HG02759 (cell line): ENCODE data around the gene TMEM214.
"Not testable (repeated sequence)": the region's sequence is repeated elsewhere in the genome, so short reads cannot be mapped to it uniquely, and the experiment has no call there.

ENCODE experiments used
- ATAC-seq: cut with Tn5 transposase; IDR thresholded peaks from one replicate; pipeline ENCODE4 v1.9.1; 2021; ENCODE audit warnings: mild to moderate bottlenecking, moderate library complexity; ENCODE audit not compliant: unreplicated experiment

TMEM214 gene

DNA sequence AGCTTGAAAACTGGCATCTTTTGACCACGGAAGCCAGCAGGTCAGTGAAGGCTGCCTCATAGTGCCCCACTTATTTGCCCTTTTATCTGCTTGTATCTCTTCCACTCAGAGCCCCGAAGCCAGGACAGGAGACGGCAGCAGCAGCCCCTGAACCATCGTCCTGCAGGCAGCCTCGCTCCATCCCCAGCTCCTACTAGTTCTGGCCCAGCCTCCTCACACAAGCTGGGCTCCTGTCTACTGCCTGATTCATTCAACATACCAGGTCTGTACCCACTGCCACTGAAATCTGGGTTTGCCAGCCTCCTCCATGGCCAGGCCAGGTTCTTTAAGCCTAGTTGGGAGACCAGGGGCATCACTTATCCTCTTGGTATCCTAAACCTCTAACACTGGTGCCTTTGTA, 34.6 kb downstream of the TMEM214 start:
- ATAC-seq, result no peak

DNA sequence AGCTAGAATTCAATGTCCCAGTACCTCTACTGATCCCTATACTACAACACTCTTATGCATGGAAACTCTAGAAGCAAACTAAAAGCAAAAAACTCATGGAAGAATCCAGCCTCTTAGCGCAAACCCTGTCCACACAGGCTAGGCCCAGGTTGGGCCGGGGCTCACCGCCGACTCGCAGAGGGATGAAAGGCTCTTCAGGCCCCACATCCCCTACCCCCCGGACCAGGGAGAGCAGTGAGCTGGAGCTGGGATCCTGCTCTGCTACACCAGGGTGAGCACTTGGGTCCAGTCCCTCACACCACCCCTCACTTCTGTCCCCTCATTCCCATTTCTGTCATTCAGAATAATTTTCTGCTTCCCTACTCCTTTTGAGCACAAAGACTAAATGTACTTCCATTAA, 36.7 kb downstream of the TMEM214 start:
- ATAC-seq, result no peak

- ATAC-seq, result no peak
These were observed 37.3 kb downstream of the TMEM214 start for GRCh38 chr2:27069961-27070618.

DNA sequence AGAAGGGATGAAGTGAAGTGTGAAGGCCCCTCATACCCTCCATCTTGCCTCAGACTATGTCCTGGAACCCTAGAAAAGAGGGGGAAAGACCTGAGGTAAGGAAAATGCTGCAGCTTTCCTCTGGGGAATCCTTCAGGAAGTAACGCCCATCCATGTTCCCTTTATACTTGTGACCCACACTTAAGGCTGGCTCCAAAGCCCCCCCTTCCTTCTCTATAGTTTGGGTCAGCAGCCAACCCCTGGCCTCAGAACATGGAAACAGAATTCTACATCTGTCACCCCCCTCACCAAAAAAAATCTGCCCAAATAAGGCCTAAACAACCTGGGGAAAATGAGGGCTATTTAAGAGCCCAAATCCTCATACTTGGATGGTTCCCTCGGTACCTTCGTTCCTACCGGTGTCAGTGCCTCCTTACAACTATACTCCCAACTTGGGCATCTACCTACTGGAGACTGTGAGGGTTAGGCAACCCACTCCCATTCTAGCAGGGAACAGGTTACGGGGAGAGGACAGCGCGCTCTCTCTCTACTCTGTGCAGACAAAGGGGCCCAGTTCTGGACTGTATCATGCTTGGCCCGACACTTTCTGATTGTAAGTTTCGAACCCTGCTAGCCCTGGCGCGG, 38.0 kb downstream of the TMEM214 start:
- no peak for ATAC-seq

DNA sequence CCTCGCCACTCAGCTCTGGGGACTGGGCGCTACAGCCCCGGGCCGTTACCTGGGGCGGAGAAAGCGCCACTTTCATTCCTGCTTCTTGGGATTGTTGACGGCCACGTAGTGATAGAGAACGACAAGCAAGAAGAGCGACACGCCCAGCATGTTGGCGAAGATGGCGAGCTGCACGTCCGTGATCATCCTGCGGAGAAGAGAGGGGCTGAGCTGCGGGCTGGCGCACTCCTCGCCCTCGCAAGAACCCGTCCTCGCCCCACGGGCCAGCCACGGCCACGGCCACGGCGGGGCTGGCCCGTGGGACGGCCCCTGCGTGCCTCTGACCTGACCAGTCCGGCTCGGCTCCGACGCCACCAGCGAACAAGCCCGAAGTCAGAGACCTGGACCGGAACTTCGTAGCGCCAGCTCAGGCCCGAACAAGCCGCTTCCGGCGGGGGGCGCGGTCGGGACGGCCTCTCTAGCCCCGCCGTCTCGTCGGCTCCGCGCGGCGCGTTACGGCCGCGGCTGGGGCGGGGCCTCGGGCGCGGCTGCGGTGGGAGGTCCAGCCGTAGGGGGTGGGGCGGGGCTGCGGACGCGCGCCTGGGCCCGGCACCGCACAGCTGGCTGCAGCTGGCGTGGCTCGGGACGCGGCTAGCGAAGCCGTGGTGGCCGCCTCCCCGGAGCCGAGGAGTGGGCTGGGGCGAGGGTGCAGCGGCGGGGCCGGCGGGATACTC, 38.7 kb downstream of the TMEM214 start, which contains the start of gene OST4:
TSS of gene OST4 (minus strand) at position 378 of the 713 bp plus-strand sequence.
- ATAC-seq, result peak; percentile 91

- ATAC-seq, result no peak
These were observed 39.4 kb downstream of the TMEM214 start for GRCh38 chr2:27071990-27072830.

DNA sequence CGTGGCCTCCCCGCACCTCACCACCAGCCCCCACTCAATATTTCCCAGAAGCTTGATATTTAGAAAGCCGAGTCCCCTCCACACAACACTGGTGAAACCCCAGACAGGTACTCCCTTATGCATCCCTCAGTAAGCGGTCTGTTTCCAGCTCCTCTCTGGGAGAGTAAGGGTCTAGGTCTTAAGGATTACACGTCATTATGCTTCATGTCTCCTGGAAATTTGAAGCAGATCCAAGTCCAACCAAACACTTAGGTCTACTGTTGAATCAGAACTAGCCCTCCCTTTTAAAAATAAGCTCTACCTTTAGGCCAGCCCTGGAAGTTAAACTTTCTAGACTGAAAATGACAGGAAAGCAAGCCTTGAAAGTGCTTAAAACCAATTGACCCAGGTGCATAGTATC, 40.2 kb downstream of the TMEM214 start:
- ATAC-seq, result no peak

- no peak for ATAC-seq
These were observed 41.0 kb downstream of the TMEM214 start for GRCh38 chr2:27073782-27074181.

DNA sequence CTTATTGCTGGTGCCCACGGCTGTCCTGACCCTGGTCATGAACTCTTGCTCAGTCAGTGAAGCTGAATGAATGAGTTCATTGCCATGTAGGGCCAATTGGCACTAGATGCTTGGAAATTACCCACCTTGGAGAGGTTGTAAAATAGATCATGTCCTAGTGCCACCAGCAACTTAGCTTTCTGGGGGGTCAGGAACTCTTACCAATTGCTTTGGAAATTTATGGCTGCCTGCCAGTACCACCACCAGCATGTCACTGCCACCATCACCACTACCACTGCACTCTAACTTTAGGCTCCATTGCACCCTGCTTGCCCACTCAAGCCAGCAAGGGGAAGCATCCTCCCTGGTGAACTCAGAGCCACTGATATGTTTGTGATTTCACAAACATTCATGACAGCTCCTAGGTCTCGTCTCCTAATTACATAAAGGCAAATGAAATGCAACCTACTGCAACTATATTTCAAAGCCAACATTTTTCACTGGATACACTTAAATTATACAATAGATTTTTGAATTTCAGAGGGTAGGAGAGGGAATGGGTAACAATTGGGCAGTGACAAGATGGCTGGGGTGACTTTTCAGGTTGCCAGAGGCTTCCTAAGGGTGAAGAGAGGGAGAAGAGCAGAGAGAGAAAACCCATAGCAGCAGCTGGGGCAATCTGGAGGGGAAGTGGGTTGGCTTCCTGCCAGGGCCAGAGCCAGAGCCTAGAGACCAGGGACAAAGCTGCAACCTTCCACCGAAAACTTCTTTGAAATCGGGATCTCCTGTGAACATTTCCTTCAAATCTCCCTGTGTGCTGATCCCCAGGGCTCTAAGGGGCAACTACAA, 42.2 kb downstream of the TMEM214 start:
- no peak for ATAC-seq

- ATAC-seq, result not testable (repeated sequence)
These were observed 42.8 kb downstream of the TMEM214 start for GRCh38 chr2:27075566-27075871.

DNA sequence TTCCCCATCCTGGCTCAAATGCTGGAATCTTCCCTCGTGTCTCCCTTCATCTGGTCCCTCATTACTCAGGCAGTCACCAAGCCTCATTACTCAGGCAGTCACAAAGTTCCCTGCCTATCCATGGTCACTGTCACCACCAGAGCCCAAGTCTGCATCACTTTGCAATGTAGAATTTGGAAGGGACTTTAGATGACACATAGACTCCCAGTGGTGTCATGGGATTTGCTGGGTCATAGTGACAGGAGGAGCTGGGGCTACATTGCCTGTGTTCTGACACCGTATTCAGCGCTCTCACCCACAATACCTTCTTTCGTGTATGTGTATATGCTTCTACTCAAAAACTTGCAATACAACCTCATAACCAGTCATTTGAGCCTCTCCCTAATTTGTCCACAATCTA, 43.6 kb downstream of the TMEM214 start:
- no peak for ATAC-seq

DNA sequence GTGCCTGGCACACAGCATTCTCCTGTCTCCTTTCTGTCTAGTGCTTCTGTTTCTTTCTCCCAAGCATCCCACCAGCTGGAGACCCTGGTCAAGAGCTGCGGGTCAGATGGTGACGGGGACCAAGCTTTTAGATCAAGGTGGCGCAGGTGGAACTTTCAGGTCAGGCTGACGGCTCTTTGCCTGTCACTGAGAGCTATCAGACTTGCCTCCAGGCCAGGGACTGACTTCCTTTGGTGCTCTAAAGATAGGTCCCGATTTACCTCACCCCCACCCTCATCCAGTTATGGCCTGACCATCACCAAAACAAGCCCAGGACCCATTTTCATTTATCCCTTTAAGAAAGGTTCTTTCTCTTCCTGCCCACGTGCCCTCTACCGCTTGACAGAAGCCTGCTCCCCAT, 44.5 kb downstream of the TMEM214 start:
- ATAC-seq, result no peak

- ATAC-seq, result no peak
These were observed 45.8 kb downstream of the TMEM214 start, which contains the start of gene EMILIN1 for GRCh38 chr2:27078267-27079194. Gene EMILIN1, plus strand, starts transcription at chr2:27078615. Its CDS starts 451 bp downstream, at chr2:27079066.

GRCh38 chr2:27079233-27080139, 46.7 kb downstream of the TMEM214 start:
- no peak for ATAC-seq

GRCh38 chr2:27080140-27080469, 47.3 kb downstream of the TMEM214 start:
- no peak for ATAC-seq

GRCh38 chr2:27080603-27080936, 47.8 kb downstream of the TMEM214 start:
- no peak for ATAC-seq

DNA sequence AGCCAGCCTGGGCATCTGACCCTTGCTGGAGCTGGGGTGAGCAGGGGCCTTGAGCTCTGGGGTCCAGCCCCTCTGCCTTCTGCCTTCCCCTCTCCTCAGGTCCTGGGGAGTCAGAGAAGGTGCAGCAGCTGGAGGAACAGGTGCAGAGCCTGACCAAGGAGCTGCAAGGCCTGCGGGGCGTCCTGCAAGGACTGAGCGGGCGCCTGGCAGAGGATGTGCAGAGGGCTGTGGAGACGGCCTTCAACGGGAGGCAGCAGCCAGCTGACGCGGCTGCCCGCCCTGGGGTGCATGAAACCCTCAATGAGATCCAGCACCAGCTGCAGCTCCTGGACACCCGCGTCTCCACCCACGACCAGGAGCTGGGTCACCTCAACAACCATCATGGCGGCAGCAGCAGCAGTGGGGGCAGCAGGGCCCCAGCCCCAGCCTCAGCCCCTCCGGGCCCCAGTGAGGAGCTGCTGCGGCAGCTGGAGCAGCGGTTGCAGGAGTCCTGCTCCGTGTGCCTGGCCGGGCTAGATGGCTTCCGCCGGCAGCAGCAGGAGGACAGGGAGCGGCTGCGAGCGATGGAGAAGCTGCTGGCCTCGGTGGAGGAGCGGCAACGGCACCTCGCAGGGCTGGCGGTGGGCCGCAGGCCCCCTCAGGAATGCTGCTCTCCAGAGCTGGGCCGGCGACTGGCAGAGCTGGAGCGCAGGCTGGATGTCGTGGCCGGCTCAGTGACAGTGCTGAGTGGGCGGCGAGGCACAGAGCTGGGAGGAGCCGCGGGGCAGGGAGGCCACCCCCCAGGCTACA, 49.4 kb downstream of the TMEM214 start:
- no peak for ATAC-seq
